Mucosa of stomach (tissue), 1 donor: ENCODE data around the gene CRYGS.
"Not testable (repeated sequence)": the region's sequence is repeated elsewhere in the genome, so short reads cannot be mapped to it uniquely, and the experiment has no call there.

ENCODE experiments used
- H3K27me3 ChIP-seq: one replicate; pipeline ENCODE4 v1.7.0; 2013; ENCODE audit warnings: mild to moderate bottlenecking, low read length; ENCODE audit not compliant: control insufficient read depth, insufficient read depth
- H3K36me3 ChIP-seq: one replicate; pipeline ENCODE4 v1.7.0; 2013; ENCODE audit warnings: low read length; ENCODE audit not compliant: control insufficient read depth, insufficient read depth
- H3K4me1 ChIP-seq: one replicate; pipeline ENCODE4 v1.7.0; 2013; ENCODE audit warnings: mild to moderate bottlenecking, low read length; ENCODE audit not compliant: control insufficient read depth, insufficient read depth
- H3K4me3 ChIP-seq: one replicate; pipeline ENCODE4 v1.7.0; 2013; ENCODE audit warnings: low read length
- H3K9ac ChIP-seq: one replicate; pipeline ENCODE4 v1.7.0; 2013; ENCODE audit warnings: mild to moderate bottlenecking, low read length, moderate library complexity
- H3K9me3 ChIP-seq: one replicate; pipeline ENCODE4 v1.7.0; 2013; ENCODE audit warnings: mild to moderate bottlenecking, low read length, moderate library complexity; ENCODE audit not compliant: control insufficient read depth
- donor health status: Pancreatic carcinoma.

Gene CRYGS

DNA sequence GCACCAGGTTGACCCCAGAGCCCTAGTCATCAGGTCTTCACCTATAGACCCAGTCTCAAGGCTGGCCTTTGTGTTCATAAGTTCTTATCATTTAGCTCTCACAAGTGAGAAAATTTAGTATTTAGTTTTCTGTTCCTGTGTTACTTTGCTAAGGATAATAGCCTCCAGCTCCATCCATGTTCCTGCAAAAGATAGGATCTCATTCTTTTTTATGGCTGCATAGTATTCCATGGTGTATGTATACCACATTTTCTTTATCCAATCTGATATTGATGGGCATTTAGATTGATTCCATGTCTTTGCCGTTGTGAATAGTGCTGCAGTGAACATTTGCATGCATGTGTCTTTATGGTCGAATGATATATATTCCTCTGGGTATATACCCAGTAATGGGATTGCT is 46.2 kb downstream of the CRYGS start:
- not testable (repeated sequence) for H3K27me3 ChIP-seq, H3K36me3 ChIP-seq, H3K4me3 ChIP-seq, H3K9me3 ChIP-seq, H3K9ac ChIP-seq
- H3K4me1 ChIP-seq, result peaks cover 18% of the 10 kb centered on the region

DNA sequence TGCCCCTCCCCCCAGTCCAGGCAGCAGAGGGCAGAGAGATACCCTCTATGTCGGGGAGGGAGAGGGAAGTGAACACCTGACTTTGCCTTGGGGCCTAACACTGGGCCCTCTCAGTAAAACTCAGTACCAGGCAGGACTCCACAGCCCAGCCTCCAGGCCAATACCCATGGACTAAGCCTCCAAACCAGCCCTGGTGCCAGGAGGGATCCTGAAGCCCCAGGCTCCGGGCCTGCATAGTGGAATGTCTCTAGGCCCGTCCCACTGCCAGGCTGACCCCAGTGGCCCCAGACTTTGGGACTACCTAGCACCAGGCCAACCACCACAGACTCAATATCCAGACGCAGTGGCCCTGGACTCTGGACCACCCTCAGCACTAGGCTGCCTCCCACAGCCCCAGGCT is 46.6 kb downstream of the CRYGS start:
- no peak overlapping the region for H3K4me3 ChIP-seq
- no peaks in the 10 kb centered on the region for H3K9me3 ChIP-seq
- no peak overlapping the region for H3K9ac ChIP-seq
- no peaks in the 10 kb centered on the region for H3K27me3 ChIP-seq
- H3K4me1 ChIP-seq, result peaks cover 16% of the 10 kb centered on the region
- no peaks in the 10 kb centered on the region for H3K36me3 ChIP-seq

DNA sequence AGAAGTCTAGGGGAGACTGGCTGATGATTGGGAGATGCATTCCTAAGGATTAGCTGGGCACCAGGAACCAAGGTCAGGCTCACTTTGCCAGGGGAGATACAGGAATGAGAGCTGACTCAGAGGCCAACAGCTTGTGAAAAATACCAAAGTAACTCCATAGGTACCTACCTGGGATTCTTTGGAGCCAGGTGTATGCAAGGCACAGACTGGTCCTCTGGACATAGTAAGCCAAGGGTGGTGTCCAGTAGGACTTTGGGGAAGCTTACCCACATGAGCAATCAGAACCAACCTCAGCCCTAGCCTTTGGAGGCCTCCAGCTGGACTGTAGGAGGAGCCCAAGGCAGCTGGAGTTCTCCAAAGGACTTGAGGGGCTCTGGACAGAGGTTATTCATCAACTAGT is 47.5 kb downstream of the CRYGS start:
- no peak overlapping the region for H3K4me3 ChIP-seq
- H3K36me3 ChIP-seq, result no peaks in the 10 kb centered on the region
- peaks cover 14% of the 10 kb centered on the region for H3K4me1 ChIP-seq
- H3K27me3 ChIP-seq, result no peaks in the 10 kb centered on the region
- no peak overlapping the region for H3K9ac ChIP-seq
- no peaks in the 10 kb centered on the region for H3K9me3 ChIP-seq

DNA sequence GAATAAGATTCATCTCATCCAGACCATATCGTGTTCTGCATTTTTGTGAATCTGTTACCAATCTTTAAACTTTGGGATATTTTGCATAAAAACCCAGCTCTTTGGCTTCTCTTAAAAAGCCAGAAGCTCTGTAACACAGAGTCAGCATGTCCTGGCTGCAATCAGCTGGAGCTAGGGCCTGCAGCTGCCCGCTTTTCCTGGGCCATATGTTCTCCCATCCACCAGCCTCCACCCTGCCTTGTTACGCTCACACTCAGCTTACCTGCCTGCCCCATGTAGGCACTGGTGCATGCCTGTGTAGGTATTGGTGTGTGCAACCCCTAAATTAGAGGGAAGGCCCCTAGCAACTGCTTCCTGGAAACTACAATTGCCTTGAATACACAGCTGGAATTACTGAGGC is 48.2 kb downstream of the CRYGS start:
- H3K27me3 ChIP-seq, result no peaks in the 10 kb centered on the region
- peaks cover 14% of the 10 kb centered on the region for H3K4me1 ChIP-seq
- H3K9me3 ChIP-seq, result no peaks in the 10 kb centered on the region
- no peak overlapping the region for H3K4me3 ChIP-seq
- H3K9ac ChIP-seq, result no peak overlapping the region
- H3K36me3 ChIP-seq, result no peaks in the 10 kb centered on the region

DNA sequence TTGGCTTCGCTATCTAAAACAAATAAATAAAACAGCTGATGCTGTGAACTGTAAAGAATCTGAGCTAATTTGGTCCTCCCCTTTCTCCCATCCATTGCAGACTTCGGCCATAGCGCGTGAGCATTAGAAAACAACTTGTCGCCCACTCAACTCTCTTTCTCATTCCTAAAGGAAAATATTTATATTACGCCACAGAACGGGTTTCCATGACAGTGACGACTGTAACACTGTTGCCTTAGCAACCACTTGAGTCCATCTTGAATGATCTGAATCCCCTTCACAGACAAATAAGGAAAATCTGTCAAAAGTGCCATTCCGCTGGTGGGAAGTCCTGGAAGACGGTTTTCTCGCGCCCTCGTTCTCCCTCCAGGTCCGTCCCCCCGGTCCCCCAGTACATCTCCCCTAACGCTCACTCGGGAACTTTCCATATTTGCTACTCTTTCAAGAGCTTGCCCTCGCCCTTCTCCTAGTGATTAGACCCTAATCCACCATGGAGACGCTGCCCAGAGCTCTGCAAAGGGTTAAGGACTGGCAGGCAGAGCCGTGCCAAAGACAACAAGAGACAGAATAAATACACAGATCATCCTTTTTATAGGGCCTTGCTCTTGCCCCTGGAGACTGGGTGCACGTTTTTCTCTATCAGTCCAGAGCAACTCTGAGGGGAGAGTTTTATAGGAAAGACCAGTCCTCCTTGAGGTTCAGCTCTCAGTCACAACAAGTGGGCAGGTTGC is 50.5 kb downstream of the CRYGS start:
- H3K4me1 ChIP-seq, result peaks cover 14% of the 10 kb centered on the region
- H3K36me3 ChIP-seq, result no peaks in the 10 kb centered on the region
- no peaks in the 10 kb centered on the region for H3K9me3 ChIP-seq
- no peak overlapping the region for H3K4me3 ChIP-seq
- H3K27me3 ChIP-seq, result no peaks in the 10 kb centered on the region
- H3K9ac ChIP-seq, result no peak overlapping the region

DNA sequence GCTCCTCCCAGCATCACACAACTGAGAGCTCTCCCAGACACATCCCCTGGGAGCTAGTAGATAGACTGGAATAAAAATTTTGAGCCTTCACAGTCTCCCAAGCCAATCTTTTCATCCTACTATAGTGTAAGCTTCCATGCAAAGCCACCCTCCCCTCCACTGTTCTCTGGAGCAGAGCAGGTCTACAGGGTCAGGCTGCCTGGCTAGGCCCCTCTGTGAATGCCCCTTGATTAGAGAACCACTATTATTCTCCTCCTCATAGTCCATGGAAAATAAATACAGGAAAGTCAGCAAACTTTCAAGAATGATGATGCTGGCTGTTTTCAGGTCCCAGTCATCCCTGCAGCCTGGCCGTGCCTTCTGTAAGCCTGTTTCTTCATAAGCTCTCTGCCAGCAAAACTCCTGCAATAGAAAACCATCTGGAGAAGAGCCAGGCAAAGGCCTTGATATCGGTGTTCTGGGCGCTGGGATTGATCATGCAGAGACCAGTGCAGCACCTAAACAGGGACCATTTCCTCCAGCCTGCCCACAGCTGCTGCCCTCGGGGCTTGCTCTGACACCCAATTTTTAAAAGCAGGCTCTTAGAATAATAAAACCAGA is 51.7 kb downstream of the CRYGS start:
- peaks cover 14% of the 10 kb centered on the region for H3K4me1 ChIP-seq
- no peak overlapping the region for H3K9ac ChIP-seq
- H3K36me3 ChIP-seq, result no peaks in the 10 kb centered on the region
- no peak overlapping the region for H3K4me3 ChIP-seq
- no peaks in the 10 kb centered on the region for H3K9me3 ChIP-seq
- no peaks in the 10 kb centered on the region for H3K27me3 ChIP-seq

DNA sequence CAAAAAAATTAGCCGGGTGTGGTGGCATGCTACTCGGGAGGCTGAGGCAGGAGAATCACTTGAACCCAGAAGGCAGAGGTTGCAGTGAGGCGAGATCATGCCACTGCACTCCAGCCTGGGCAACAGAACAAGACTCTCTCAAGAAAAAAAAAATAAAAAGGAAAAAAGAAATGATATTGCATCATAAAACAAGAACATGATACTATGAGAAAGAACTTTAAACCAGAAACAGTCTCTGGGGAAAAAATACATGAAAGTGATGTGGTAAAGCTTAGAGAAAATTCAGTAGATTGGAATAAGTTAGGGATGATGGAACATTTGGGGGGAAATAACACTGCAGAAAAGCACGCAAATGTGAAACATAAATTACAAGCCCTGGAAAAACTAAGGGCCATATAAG is 54.7 kb downstream of the CRYGS start:
- Histone ChIP-seq H3K9ac (no peak overlapping the region), H3K36me3 (no peaks in the 10 kb centered on the region), H3K9me3 (no peaks in the 10 kb centered on the region), H3K4me3 (no peak overlapping the region), H3K4me1 (no peaks in the 10 kb centered on the region), H3K27me3 (no peaks in the 10 kb centered on the region)
